ENCODE results near the gene RAB33A.

Gene RAB33A

DNA sequence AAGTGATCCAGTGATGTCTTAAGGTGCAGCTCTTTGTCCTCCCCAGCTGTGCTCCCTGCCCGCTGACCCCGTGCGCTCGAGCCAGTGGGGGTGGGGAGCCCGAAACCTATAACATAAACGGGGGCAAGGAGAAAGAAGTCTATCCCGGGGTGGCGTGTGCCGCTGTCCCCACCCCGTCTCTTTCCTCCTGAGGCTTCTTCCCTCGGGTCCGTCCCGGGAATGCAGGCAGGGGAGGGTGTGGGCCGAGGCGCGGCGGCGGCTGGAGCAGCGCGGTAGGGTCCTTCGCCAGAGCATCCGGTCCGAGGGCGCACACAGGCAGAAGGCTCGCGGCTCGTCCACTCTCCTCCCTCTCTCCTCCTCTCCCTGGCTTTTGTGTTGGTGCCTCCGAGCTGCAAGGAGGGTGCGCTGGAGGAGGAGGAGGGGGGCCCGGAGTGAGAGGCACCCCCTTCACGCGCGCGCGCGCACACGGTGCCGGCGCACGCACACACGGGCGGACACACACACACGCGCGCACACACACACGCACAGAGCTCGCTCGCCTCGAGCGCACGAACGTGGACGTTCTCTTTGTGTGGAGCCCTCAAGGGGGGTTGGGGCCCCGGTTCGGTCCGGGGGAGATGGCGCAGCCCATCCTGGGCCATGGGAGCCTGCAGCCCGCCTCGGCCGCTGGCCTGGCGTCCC lies at the start of gene RAB33A:
Gene RAB33A (plus strand): TSS at position 517 of the 681 bp plus-strand sequence. CDS start 101 bp downstream, at position 618.
- peak within 1 kb of the TSS; percentile 30 for H3K4me3 ChIP-seq (ENCODE audit: insufficient read length, low read depth)
- no peaks in the 10 kb centered on the region for H3K9me3 ChIP-seq (ENCODE audit: insufficient read depth, low read length)
- no peak within 1 kb of the TSS for H3K9ac ChIP-seq (ENCODE audit: insufficient read length, low read depth)
- no peak for DNase-seq (ENCODE audit: low read depth, low spot score)
- peaks cover 24% of the 10 kb centered on the region for H3K27me3 ChIP-seq (ENCODE audit: insufficient read depth, insufficient read length)
- H3K36me3 ChIP-seq (ENCODE audit: insufficient read depth, insufficient read length, low read length): no peaks in the 10 kb centered on the region
- TF ChIP-seq SUZ12 (IDR thresholded peaks at IDR 0.05; ENCODE audit: extremely low read depth, insufficient read depth, insufficient read length) (no peak), YY1 (IDR thresholded peaks at IDR 0.05; ENCODE audit: insufficient read depth, insufficient read length) (no peak), ZNF274 (IDR thresholded peaks at IDR 0.05; ENCODE audit: low read depth, low read length) (no peak)
- no peaks in the 10 kb centered on the region for H3K4me1 ChIP-seq (ENCODE audit: insufficient read depth, insufficient read length)

DNA sequence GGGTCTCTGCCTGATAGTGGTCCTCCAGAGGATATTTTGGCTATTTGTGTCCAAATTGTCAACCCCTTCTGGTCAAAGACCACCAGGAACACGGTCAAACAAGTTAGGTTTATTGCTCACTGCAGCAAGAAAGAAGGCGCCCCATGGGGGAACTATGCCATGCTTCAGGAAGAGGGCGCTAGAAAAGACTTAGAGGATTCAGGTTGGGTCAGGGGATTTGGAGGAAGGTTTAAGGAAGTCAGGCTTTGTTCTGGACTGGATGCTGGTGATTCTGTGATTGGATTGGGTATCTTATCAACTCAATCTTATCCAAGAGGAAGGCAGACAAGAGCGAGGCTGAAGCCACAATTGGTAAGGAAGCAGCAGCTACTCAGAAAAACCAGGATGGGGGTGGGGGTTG lies 47.2 kb upstream of the RAB33A start:
- Histone ChIP-seq H3K27me3 (ENCODE audit: insufficient read depth, insufficient read length) (no peaks in the 10 kb centered on the region), H3K4me1 (ENCODE audit: insufficient read depth, insufficient read length) (no peaks in the 10 kb centered on the region), H3K36me3 (ENCODE audit: insufficient read depth, insufficient read length, low read length) (peaks cover 11% of the 10 kb centered on the region), H3K9me3 (ENCODE audit: insufficient read depth, low read length) (no peaks in the 10 kb centered on the region), H3K9ac (ENCODE audit: insufficient read length, low read depth) (no peak overlapping the region), H3K4me3 (ENCODE audit: insufficient read length, low read depth) (no peak overlapping the region)
- DNase-seq (ENCODE audit: low read depth, low spot score): no peak
- TF ChIP-seq SUZ12 (IDR thresholded peaks at IDR 0.05; ENCODE audit: extremely low read depth, insufficient read depth, insufficient read length) (no peak), ZNF274 (IDR thresholded peaks at IDR 0.05; ENCODE audit: low read depth, low read length) (no peak), YY1 (IDR thresholded peaks at IDR 0.05; ENCODE audit: insufficient read depth, insufficient read length) (no peak)

DNA sequence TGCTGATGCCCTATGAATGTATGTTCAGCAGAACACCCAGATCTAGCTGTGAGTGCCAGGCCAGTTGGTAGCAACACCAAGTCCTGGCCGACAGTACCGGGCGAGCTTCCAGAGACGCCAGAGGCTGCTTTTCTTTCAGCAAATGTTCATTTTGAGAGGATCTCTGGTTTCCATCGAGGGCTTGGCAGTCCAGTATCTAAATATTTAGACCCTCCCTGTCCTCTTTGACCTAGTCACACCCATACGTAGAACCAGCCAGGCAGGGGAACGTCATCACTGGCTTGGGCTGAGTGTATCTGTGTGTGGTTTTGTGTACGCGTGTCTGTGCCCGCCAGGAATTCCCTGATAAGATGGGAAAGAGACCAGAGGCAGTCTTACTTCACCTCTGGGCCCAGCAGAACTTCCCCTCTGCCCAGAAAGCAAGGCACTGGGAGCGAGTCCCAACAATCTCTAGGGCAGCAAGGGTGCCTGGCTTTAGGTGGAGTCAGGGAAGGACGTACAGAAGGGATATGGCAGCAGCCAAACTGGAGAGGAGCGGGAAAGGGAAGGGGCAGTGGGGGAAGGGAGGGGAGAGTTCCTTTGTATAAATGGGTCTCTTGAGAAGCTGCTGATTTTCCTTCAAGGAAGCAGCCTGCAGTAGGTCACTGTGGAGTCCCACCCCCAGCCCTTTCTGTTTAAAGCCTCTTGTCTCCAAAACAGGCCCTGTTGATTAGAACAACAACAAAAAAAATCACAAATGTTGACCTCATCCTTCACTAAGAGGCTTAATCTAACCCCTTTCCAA lies 46.5 kb upstream of the RAB33A start:
- DNase-seq (ENCODE audit: low read depth, low spot score): no peak
- Histone ChIP-seq H3K9ac (ENCODE audit: insufficient read length, low read depth) (no peak overlapping the region), H3K9me3 (ENCODE audit: insufficient read depth, low read length) (no peaks in the 10 kb centered on the region), H3K36me3 (ENCODE audit: insufficient read depth, insufficient read length, low read length) (peaks cover 13% of the 10 kb centered on the region), H3K27me3 (ENCODE audit: insufficient read depth, insufficient read length) (no peaks in the 10 kb centered on the region), H3K4me3 (ENCODE audit: insufficient read length, low read depth) (no peak overlapping the region), H3K4me1 (ENCODE audit: insufficient read depth, insufficient read length) (no peaks in the 10 kb centered on the region)
- TF ChIP-seq ZNF274 (IDR thresholded peaks at IDR 0.05; ENCODE audit: low read depth, low read length) (no peak), YY1 (IDR thresholded peaks at IDR 0.05; ENCODE audit: insufficient read depth, insufficient read length) (no peak), SUZ12 (IDR thresholded peaks at IDR 0.05; ENCODE audit: extremely low read depth, insufficient read depth, insufficient read length) (no peak)

- no peaks in the 10 kb centered on the region for H3K9me3 ChIP-seq (ENCODE audit: insufficient read depth, low read length)
- DNase-seq (ENCODE audit: low read depth, low spot score): no peak
- peaks cover 32% of the 10 kb centered on the region for H3K36me3 ChIP-seq (ENCODE audit: insufficient read depth, insufficient read length, low read length)
- no peak overlapping the region for H3K9ac ChIP-seq (ENCODE audit: insufficient read length, low read depth)
- TF ChIP-seq SUZ12 (IDR thresholded peaks at IDR 0.05; ENCODE audit: extremely low read depth, insufficient read depth, insufficient read length) (no peak), ZNF274 (IDR thresholded peaks at IDR 0.05; ENCODE audit: low read depth, low read length) (no peak), YY1 (IDR thresholded peaks at IDR 0.05; ENCODE audit: insufficient read depth, insufficient read length) (no peak)
- no peaks in the 10 kb centered on the region for H3K27me3 ChIP-seq (ENCODE audit: insufficient read depth, insufficient read length)
- H3K4me1 ChIP-seq (ENCODE audit: insufficient read depth, insufficient read length): no peaks in the 10 kb centered on the region
- H3K4me3 ChIP-seq (ENCODE audit: insufficient read length, low read depth): no peak overlapping the region
These were observed 40.8 kb upstream of the RAB33A start for GRCh38 chrX:130130990-130131389.

- no peaks in the 10 kb centered on the region for H3K27me3 ChIP-seq (ENCODE audit: insufficient read depth, insufficient read length)
- TF ChIP-seq YY1 (IDR thresholded peaks at IDR 0.05; ENCODE audit: insufficient read depth, insufficient read length): no peak
- no peak for TF ChIP-seq SUZ12 (IDR thresholded peaks at IDR 0.05; ENCODE audit: extremely low read depth, insufficient read depth, insufficient read length)
- no peak for TF ChIP-seq ZNF274 (IDR thresholded peaks at IDR 0.05; ENCODE audit: low read depth, low read length)
- H3K4me1 ChIP-seq (ENCODE audit: insufficient read depth, insufficient read length): no peaks in the 10 kb centered on the region
- no peak for DNase-seq (ENCODE audit: low read depth, low spot score)
- no peak overlapping the region for H3K9ac ChIP-seq (ENCODE audit: insufficient read length, low read depth)
- H3K9me3 ChIP-seq (ENCODE audit: insufficient read depth, low read length): no peaks in the 10 kb centered on the region
- peaks cover 31% of the 10 kb centered on the region for H3K36me3 ChIP-seq (ENCODE audit: insufficient read depth, insufficient read length, low read length)
- no peak overlapping the region for H3K4me3 ChIP-seq (ENCODE audit: insufficient read length, low read depth)
These were observed 35.3 kb upstream of the RAB33A start for GRCh38 chrX:130136496-130136895.

- Histone ChIP-seq H3K9me3 (ENCODE audit: insufficient read depth, low read length) (no peaks in the 10 kb centered on the region), H3K27me3 (ENCODE audit: insufficient read depth, insufficient read length) (no peaks in the 10 kb centered on the region), H3K4me3 (ENCODE audit: insufficient read length, low read depth) (no peak overlapping the region), H3K4me1 (ENCODE audit: insufficient read depth, insufficient read length) (no peaks in the 10 kb centered on the region), H3K9ac (ENCODE audit: insufficient read length, low read depth) (no peak overlapping the region), H3K36me3 (ENCODE audit: insufficient read depth, insufficient read length, low read length) (peaks cover 29% of the 10 kb centered on the region)
- no peak for DNase-seq (ENCODE audit: low read depth, low spot score)
- TF ChIP-seq SUZ12 (IDR thresholded peaks at IDR 0.05; ENCODE audit: extremely low read depth, insufficient read depth, insufficient read length) (no peak), YY1 (IDR thresholded peaks at IDR 0.05; ENCODE audit: insufficient read depth, insufficient read length) (no peak), ZNF274 (IDR thresholded peaks at IDR 0.05; ENCODE audit: low read depth, low read length) (no peak)
These were observed 34.8 kb upstream of the RAB33A start for GRCh38 chrX:130136961-130137360.
